Left colon (tissue), 2 donors: ENCODE data around the gene NFE2L3. TPM values are rescaled to one million over a fixed set of nuclear protein-coding genes. Genes with fewer than 3 reads are reported as not detected.
"Not testable (repeated sequence)": the region's sequence is repeated elsewhere in the genome, so short reads cannot be mapped to it uniquely, and the experiment has no call there.

Experiments
- ATAC-seq: fragments of 200-7000 bp; cut with Tn5 transposase; one replicate; pipeline ENCODE4 v1.9.1; 2020; ENCODE audit warnings: mild to moderate bottlenecking, moderate library complexity
- DNase-seq, 2 donors: peaks; one replicate each; pipeline ENCODE4 v3.0.0-alpha.2; 2020
- intact Hi-C, 2 donors: fragments of 100-400 bp; cut with DNase I in 1 of 2; cut with micrococcal nuclease in 1 of 2; formaldehyde crosslinking; loops; one replicate each; pipeline versions ENCODE4 v1.11.2 to v1.14.0; 2022; cut with DNase I, micrococcal nuclease
- total RNA-seq, 2 donors: library from RNA; stranded (reverse); fragmentation: NEBNext Ultra II Directional; extraction: Animal tissue kit (Norgen Biotek cat#: 25700); gene quantifications; one replicate each; pipeline ENCODE4 v1.2.1, GENCODE V29; 2021
- donor health status: DM: no; HTN: no; CAD: no.
- donor health status: DM: yes; HTN: yes; CAD: no.

The NFE2L3 gene
- total RNA-seq, 2 donors from 2014 or later: 8.8 to 13.4 TPM

- ATAC-seq (no peak), DNase-seq (no peak)
- intact Hi-C loops: no loop called here
Measured at GRCh38 chr7:26162431-26162830, 10.4 kb downstream of the NFE2L3 start.

- DNase-seq, ATAC-seq, intact Hi-C loops: not testable (repeated sequence)
Measured at GRCh38 chr7:26163804-26164203, 11.8 kb downstream of the NFE2L3 start.

GRCh38 chr7:26165950-26166683 is 14.1 kb downstream of the NFE2L3 start:
- intact Hi-C loops: no loop called here
- ATAC-seq: peak; percentile 11
- DNase-seq: no peak

DNA sequence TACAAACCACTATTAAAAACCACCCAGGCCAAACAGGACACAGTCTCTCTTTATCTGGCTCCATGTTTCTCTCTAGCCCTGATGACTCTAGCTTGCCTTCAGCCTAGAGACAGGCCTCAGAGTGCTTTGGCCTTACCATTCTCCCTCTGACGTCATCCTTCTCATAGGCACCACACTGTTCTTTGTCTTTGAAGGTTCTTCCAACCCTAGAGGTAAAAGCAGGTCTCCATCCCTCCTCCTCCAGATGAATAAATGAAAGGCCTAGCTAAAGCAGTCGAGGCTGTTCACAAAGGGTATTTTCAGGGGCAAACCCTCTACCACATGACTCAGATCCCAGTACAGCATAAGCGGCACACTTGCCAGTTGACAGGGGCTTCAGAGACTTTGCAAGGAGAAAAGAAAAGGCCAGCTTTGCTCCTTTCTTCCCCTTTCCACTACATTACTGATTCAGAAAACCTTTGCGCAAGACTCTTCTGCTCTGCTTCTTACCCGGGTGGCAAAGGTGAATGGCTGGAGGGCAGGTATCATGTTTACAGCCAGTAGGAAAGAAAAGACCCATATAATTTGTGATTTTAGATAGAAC is 14.8 kb downstream of the NFE2L3 start:
- ATAC-seq: peak; percentile 53
- intact Hi-C loops: no loop called here
- no peak for DNase-seq

DNA sequence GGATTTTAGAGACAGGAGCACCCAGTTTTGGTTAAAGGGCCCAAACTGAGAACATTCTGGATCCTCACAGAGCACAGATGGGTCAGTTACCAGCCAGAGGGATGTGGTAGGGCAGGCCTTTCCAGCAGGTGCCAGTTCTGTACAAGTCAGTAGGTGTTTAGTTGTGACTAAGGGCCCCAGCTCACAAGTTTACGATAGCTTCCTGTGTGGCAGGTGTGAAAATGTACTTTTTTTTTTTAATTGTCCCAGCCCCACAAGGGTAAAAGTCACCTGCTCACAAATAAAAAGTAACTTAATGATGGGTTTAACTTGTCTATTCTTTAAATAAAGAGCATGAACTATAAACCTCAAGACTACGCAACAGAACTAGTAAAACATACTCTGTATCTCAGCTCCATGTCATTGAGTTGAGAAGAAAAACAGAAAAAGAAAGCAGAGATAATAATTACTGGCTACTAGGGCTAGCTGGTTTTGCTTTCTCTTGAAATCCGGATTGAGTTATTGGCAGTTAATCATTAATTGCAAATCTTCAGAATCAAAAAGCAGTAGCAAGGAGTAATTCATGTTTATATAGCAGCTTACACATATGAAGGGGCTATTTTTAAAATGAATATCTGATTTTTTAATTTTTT is 15.4 kb downstream of the NFE2L3 start:
- intact Hi-C loops: no loop called here
- no peak for DNase-seq
- ATAC-seq: peak; percentile 87

DNA sequence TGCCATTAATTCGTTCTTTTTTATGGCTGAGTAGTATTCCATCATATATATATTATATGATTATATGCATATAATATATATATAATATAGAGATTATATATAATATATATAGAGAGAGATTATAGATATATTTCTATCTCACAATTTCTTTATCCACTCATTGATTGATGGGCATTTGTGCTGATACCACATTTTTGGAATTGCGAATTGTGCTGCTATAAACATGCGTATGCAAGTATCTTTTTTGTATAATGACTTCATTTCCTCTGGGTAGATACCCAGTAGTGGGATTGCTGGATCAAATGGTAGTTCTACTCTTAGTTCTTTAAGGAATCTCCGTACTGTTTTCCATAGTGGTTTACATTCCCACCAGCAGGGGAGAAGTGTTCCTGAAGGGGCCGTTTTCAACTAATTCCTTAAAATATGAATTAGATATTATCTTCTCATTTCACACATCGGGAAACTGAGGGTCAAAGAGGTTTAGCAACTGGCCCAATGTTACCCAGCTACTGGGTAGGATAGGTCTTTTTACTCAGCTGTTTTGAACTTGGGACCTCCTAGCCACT is 16.5 kb downstream of the NFE2L3 start:
- DNase-seq (no peak), ATAC-seq (no peak)
- intact Hi-C loops: no loop called here

GRCh38 chr7:26169271-26169670 is 17.3 kb downstream of the NFE2L3 start:
- ATAC-seq: no peak
- no peak for DNase-seq
- intact Hi-C loops: no loop called here

DNA sequence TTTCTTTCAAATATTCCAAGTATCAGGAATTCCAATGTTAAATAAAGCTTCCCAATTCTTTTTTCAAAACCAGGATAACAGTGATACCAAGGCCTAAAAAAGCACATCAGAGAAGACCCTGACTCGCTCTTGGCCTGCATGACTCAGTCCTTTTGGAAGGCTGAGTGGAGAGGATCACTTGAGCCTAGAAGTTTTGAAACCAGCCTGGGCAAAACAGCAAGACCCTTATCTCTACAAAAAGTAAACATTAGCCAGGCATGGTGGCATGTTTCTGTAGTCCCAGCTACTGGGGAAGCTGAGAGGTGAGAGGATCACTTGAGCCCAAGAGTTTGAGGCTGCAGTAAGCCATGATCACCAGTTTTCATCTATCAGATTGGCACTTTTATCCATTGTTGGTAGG is 18.7 kb downstream of the NFE2L3 start:
- intact Hi-C loops: no loop called here
- ATAC-seq (no peak), DNase-seq (no peak)

- DNase-seq (no peak), ATAC-seq (no peak)
- intact Hi-C loops: no loop called here
Measured at GRCh38 chr7:26171601-26172000, 19.6 kb downstream of the NFE2L3 start.

DNA sequence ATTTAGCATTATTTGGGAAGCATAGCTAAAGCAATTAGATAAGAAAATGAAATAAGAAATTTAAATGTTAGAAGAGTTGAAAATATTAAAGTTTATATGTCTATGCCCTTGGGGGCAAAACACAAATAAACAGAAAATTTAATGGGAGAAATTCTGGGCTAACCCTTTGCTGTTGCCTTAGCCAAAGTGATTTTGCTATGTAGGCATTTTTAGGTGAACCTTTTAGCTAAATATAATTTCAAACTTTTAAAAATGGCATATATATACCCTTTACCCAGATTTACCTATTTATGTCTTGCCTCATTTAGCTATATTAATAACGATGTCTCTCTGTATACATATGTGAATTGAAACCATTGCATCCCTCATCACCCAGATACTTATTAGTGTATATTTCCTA is 20.1 kb downstream of the NFE2L3 start:
- ATAC-seq: no peak
- intact Hi-C loops: no loop called here
- no peak for DNase-seq

GRCh38 chr7:26175903-26176302 is 23.9 kb downstream of the NFE2L3 start:
- ATAC-seq, DNase-seq, intact Hi-C loops: not testable (repeated sequence)

GRCh38 chr7:26176696-26177095 is 24.7 kb downstream of the NFE2L3 start:
- DNase-seq, intact Hi-C loops, ATAC-seq: not testable (repeated sequence)

- DNase-seq, intact Hi-C loops, ATAC-seq: not testable (repeated sequence)
Measured at GRCh38 chr7:26177269-26177668, 25.3 kb downstream of the NFE2L3 start.

- intact Hi-C loops: no loop called here
- ATAC-seq (peak; percentile 4), DNase-seq (no peak)
Measured at GRCh38 chr7:26178272-26178960, 26.4 kb downstream of the NFE2L3 start.

GRCh38 chr7:26179422-26179821 is 27.4 kb downstream of the NFE2L3 start:
- intact Hi-C loops: no loop called here
- no peak for ATAC-seq

DNA sequence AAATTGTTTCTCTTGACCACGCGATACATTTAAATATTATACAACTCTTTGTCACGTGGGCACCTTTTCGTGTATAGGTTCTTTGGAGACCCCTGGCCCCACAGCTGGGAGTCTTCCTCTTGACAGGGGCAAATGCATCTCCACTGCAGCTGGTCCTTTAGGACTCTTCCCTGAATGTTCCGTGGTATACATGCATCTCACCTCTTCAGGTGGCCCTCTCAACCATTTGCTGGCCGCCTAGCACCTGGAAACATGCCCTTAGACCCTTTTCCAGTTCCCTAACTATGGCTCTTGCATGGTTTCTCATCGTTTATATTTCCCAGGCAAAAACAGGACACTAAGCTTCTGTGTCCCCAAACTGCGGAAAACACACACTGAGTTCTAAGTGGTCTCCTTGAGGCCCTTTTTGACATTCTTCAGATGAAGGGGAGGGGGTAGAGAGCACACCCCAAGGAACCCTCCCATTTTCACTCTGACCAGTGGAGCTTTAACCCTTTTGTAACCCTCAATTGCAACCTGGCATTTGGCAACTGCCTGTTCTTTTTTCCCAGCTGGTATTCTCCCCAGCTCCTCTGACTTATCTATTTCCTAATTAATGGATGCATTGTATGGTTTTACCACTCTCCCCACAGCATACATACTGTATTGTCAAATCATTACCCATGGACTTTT is 28.0 kb downstream of the NFE2L3 start:
- intact Hi-C loops: no loop called here
- ATAC-seq (peak; percentile 5), DNase-seq (no peak)

More at GRCh38 chr7:26179422-26179821, 27.4 kb downstream of the NFE2L3 start:
- DNase-seq: no peak

DNA sequence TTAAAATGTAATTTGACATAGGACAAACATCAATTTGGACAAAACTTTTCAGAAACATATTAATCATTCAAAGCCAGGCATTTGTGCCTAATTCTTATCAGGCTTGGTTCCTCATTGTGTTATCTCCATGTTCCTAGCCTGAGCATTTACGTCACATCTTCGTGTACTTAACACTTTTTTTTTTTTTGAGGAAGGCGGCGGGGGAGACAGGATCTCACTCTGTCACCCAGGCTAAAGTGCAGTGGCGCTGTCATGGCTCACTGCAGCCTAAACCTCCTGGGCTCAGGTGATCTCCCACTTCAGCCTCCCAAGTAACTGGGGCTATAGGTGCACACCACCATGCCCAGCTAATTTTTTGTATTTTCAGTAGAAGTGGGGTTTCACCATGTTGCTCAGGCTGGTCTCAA is 28.8 kb downstream of the NFE2L3 start:
- ATAC-seq (peak; percentile 1), DNase-seq (no peak)
- intact Hi-C loops: no loop called here

DNA sequence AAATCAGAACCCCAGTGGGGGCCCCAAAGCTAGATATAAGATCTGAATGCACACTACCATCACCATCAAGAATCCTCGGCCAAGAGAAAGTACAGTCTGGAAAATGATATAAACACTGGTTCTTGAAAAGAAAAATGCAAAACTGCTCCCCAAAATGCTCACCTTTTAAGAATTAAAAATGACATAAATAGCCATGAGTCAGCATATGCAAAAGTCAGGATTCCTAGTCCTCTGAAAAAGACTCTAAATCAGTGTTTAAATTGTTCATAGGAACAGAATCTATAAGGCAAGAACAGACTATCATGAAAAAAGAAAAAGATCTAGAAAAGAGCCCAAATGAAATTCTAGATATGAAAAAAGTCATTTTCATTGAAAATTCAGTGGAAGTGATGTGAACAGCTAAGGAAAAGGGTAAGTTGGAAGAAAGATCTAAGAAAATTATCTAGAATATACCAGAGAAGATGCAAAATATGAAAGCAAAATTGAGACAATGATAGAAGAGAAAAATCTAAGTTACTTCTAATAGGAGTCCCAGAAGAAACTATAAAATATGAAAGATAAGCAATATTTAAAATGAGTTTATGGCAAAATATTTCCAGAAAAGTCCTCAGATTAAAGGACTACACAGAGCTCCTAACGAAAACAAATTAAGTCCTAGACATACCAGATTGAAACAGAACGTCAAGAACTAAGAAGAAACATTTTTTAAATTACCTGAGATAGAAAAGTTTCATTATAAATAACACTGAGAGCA is 29.7 kb downstream of the NFE2L3 start:
- ATAC-seq (no peak), DNase-seq (no peak)
- intact Hi-C loops: no loop called here
